ENCODE data around the gene E2F2.
"Not testable (repeated sequence)": the region's sequence is repeated elsewhere in the genome, so short reads cannot be mapped to it uniquely, and the experiment has no call there.

E2F2 gene

DNA sequence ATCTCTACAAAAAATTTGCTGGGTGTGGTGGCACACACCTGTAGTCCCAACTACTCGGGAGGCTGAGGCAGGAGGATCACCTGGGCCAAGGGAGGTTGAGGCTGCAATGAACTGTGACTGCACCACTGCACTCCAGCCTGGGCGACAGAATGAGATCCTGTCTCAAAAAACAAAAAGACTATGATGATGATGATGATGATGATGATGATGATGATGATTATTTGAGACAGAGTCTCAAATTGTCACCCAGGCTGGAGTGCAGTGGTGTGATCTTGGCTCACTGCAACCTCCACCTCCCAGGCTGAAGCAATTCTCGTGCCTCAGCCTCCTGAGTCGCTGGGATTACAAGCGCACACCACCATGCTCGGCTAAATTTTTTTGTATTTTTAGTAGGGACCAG, 38.3 kb downstream of the E2F2 start:
- DNase-seq (ENCODE audit: extremely low spot score, insufficient read length, low read depth); FAIRE-seq: not testable (repeated sequence)

DNA sequence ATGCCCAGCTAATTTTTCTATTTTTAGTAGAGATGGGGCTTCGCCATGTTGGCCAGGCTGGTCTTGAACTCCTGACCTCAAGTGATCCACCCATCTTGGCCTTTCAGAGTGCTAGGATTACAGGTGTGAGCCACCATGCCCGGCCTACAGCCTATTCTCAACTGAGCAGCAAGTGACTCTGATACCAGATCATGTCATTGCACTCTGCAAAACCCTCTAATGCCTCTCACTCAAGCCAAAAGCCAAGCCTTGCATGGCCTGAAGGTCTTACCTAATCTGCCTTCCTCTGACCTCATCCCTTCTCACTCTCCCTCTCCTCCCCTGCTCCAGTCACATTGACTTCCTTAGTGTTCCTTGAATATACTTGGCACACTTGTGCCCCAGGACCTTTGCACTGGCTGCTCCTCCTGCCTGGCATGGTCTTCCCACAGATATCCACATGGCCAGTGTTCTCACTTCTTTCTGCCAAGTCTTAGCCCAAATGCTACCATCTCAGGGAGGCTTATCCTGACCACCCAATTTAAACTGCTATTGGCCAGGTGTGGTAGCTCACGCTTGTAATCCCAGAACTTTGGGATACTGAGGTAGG, 38.8 kb downstream of the E2F2 start:
- DNase-seq (ENCODE audit: extremely low spot score, insufficient read length, low read depth) (no peak), FAIRE-seq (no peak)

GRCh38 chr1:23489842-23490241, 41.2 kb downstream of the E2F2 start:
- no peak for DNase-seq (ENCODE audit: extremely low spot score, insufficient read length, low read depth)

GRCh38 chr1:23485002-23485332, 46.1 kb downstream of the E2F2 start:
- DNase-seq (ENCODE audit: extremely low spot score, insufficient read length, low read depth) (no peak), FAIRE-seq (no peak)

More at GRCh38 chr1:23489842-23490241, 41.2 kb downstream of the E2F2 start:
- no peak for FAIRE-seq

DNA sequence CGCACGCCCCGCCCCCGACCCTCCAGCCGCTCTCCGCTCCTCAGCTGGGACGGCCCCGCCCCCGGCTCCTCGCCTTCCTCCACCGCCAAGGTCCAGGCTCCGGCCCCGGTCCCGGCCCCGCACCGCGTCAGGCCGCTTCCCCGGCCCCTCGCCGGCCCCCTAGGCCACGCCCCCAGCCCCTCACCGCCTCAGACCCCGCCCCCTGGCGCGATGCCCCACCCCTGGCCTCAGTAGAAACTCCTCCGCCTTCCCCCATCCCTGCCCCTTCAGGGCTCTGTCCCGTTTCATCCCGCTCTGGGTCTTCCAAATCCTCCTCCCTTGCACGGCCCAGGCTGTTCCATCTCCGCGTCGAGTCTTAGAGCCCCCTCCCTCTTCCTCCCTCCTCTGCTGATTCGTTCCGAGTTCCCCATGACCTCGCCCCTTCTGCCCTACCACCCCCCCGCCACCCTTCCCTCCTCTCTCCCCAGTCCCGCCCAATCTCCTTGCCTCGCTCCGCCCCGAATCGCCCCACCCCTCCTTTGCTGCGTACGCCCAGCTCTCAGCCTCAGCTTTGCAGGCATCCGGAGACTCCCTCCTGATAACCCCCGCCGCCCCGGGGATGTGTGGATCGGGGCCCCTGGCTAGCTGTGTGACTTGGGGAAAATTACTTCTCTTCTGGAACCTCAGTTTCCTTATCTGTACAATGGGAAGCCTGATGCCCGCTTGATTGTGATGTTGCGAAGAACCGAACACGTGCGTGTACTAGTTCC, 46.6 kb downstream of the E2F2 start:
- FAIRE-seq: peak; percentile 83
- DNase-seq (ENCODE audit: extremely low spot score, insufficient read length, low read depth): peak; percentile 75

GRCh38 chr1:23483321-23484252, 47.4 kb downstream of the E2F2 start, which contains the start of gene ASAP3:
TSS of gene ASAP3 (minus strand) at chr1:23484179. CDS start at chr1:23484133, 46 bp downstream.
- no peak for FAIRE-seq

GRCh38 chr1:23481904-23482303, 49.1 kb downstream of the E2F2 start:
- no peak for FAIRE-seq
- no peak for DNase-seq (ENCODE audit: extremely low spot score, insufficient read length, low read depth)

More at GRCh38 chr1:23483321-23484252, 47.4 kb downstream of the E2F2 start, which contains the start of gene ASAP3:
- DNase-seq (ENCODE audit: extremely low spot score, insufficient read length, low read depth): no peak

DNA sequence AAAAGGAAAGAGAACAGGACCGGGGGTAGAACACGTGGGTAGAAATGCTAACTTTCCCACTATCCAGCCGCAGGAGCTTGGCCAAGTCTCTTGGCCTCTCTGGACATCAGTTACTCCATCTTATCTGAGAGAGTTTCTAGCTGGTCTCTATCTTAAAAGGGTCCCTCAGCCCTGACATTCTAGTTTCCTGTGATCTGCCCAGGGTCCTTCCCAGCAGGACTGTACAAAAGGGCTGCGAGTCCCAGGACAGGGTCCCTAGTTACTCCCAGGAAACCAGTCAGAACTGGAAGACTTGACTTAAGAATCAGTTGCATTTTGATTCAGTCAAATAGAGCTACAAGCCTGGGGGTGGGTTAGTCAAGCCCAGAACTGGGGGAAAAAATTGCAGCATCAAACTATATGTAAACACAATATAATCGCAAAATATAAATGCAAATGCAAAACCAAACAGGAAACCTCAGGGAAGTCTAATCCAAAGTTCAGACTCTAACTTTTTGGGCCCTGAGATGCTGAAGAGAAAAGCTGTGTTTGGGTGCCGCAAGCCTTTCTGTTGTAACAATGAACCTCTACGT, 49.9 kb downstream of the E2F2 start:
- no peak for FAIRE-seq

DNA sequence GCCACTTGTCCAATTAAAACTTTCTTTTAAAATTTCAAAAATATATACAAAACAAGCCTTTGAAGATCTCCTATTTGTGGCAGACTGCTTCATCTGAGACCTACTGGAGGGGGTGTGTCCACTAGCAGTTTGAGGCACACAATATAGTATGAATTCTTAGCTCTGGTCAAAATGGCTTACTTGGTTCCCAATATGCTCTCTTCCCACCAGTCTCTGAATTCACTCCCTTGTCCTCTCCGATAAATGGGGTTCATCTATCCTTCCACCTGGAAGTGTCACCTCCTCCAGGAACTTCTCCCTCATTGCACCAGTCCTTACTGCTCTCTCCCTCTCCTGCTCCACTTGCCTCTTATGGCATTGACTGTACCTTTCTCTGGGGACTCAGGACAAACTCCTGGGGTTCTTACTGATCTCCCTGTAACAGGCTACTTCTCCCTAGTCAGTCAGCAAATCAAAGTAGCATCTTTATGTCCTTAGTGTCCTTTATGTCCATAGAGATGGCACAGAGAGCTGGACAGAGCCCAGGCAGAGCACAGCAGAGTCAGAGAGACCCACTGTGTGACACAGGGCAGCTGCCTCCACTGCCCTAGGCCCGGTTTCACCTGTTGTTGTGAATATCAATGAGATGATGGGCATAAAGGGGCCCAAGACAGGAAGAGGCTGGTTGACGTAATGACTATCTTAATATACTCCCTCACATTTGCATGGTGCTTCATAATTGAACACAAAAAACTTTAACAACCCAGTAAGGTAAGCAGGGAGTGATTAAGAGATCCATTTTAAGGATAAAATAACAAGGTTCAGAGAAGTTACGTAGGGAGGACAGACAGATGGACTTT, 50.6 kb downstream of the E2F2 start:
- FAIRE-seq (no peak), DNase-seq (ENCODE audit: extremely low spot score, insufficient read length, low read depth) (no peak)

More for the DNA sequence above, 49.9 kb downstream of the E2F2 start:
- DNase-seq (ENCODE audit: extremely low spot score, insufficient read length, low read depth): no peak

DNA sequence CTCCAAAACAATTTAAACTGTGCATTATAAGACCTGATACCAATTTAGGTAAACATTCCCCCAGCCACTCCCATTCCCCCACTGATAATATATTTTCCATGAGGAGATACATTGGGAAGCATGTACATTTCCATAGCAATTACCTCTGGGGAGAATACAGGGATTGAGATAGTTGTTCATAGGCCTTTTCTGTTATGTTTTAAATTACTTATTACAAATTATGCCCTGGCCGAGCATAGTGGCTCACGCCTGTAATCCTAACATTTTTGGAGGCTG, 51.4 kb downstream of the E2F2 start:
- no peak for DNase-seq (ENCODE audit: extremely low spot score, insufficient read length, low read depth)
- no peak for FAIRE-seq

- DNase-seq (ENCODE audit: extremely low spot score, insufficient read length, low read depth) (no peak), FAIRE-seq (no peak)
Observed at GRCh38 chr1:23478896-23479665, 52.0 kb downstream of the E2F2 start.

- FAIRE-seq (no peak), DNase-seq (ENCODE audit: extremely low spot score, insufficient read length, low read depth) (no peak)
Observed at GRCh38 chr1:23477359-23478144, 53.5 kb downstream of the E2F2 start.

DNA sequence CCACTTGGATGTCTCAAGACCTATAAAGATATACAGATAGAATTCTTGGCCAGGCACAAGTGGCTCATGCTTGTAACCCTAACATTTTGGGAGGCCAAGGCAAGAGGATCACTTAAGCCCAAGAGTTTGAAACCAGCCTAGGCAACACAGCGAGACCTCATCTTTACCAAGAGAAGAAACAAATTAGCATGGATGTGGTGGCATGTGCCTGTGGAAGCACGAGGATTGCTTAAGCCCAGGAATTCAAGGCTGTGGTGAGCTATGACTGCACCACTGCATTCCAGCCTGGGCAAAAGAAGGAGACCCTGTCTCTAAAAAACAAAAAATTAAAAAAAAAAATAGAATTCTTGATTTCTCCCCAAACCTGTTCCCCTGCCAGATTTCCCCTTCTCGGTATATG, 55.4 kb downstream of the E2F2 start:
- no peak for DNase-seq (ENCODE audit: extremely low spot score, insufficient read length, low read depth)
- no peak for FAIRE-seq

DNA sequence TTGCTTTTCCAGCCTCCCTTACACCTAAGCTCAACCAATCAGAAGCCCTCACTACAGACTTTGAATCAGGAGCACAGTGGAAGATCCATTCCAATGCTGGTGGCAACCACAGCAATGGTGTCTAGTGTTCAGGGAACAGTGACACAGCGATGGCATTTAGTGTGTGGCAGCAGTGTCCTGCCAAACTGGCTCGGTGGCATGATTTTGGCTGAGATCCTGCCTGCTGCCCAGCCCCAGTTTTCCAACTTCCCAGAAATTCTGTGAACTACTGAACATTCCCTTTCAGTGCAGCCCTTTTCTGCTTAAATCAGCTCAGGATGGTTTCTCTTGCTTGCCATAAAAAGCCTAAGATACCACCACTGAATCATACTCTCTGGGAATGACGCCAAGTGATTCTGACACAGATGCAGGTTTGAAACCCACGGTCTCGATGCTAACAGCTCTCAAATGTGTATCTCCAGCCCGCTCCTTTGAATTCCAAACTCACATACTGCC, 55.9 kb downstream of the E2F2 start:
- DNase-seq (ENCODE audit: extremely low spot score, insufficient read length, low read depth) (no peak), FAIRE-seq (no peak)

- no peak for FAIRE-seq
- DNase-seq (ENCODE audit: extremely low spot score, insufficient read length, low read depth): no peak
Observed at GRCh38 chr1:23473037-23473800, 57.8 kb downstream of the E2F2 start.

GRCh38 chr1:23472351-23473036, 58.5 kb downstream of the E2F2 start:
- FAIRE-seq (no peak), DNase-seq (ENCODE audit: extremely low spot score, insufficient read length, low read depth) (no peak)

Data from GM18507 (cell line).